ENCODE data around the gene POTEM.
"Not testable (repeated sequence)": the region's sequence is repeated elsewhere in the genome, so short reads cannot be mapped to it uniquely, and the experiment has no call there.

Gene POTEM

DNA sequence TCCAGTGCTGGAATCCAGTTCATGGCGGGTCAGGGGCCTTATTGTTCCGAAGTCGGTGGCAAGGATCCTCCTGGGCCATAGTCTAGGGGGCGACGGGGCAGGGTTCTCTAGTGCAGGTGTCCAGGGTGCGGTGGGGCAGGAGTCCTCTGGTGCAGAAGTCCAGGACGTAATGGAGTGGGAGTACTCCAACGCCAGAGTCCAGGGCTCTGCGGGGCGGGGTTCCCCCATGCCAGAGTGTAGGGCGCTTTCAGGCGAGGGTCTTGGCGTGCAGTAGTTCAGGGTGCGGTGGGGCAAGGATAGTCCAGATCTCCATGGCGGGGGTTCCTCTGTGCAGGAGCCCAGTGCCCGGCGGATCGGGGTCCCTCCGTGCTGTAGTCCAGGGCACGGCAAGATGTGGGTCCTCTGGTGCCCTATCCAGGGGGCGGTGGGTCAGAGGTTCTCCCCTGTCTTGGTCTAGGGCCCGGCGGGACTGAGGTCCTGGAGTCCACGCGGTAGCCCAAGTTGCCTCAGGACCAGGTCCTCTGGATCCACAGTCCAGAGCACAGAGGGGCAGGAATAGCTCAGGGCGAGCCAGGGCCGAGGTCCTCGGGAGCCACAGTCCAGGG lies 70.9 kb downstream of the POTEM start:
- not testable (repeated sequence) for DNase-seq

- DNase-seq, result not testable (repeated sequence)
These were observed 71.6 kb downstream of the POTEM start for GRCh38 chr14:19038785-19039184.

DNA sequence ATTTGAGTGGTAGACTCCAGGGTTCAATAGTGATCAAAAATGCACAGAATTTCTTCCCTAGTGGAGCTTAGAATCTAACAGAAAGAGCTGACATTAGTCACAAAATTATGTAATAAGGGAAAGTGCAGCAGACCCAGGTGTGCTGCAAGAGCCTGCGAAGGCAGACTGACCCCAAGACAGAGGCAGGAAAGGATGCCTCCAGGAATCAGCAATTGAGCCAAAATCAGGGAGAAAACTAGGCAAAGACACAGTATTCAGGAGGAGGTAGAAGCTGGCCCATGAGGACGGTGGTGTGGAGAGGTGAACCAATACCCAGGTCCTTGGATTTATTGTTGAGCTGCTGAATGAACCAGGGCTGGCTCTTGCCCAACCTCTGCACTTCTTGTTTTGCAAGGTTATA lies 76.2 kb downstream of the POTEM start:
- not testable (repeated sequence) for DNase-seq
